Ramos (cell line): ENCODE data around the gene SCN1B.
"Not testable (repeated sequence)": the region's sequence is repeated elsewhere in the genome, so short reads cannot be mapped to it uniquely, and the experiment has no call there.

ENCODE experiments used
- in situ Hi-C: fragments of 300-500 bp; cut with MboI; formaldehyde crosslinking; loops from one replicate; pipeline ENCODE4 v1.14.3; 2022; ENCODE audit warnings: low sequenced_read_pairs; ENCODE audit not compliant: unreplicated experiment

Gene SCN1B

DNA sequence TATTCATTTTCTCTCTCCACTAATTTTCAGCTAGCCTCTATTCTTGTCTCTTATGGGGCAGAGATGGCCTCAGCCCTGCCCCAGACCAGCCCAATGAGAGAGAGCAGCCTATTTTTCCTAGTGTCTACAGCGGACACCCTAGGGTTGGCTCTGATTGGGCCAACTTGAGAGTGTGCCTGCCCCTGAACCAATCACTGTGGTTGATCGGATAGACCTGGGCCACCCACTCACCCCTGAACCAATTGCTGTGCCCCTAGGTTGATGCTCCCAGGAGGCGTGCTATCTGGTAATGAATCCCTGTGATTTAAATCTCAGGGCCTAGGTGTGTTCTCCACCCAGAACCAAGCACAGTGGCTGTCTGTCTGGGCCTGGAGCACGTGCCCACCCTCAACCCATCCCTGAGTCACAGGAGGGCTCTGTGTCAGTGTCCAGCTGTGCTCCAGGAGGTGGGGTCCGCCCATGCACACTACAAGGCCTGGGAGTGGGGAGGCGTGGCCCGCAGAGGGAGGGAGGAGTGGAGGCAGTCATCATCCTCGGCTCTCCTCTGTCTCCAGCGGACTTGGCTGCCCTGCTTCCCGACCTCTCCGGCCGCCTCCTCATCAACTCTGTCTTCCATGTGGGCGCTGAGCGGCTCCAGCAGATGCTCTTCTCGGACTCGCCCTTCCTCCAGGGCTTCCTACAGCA, 14.9 kb upstream of the SCN1B start:
- in situ Hi-C loops = no loop called here

DNA sequence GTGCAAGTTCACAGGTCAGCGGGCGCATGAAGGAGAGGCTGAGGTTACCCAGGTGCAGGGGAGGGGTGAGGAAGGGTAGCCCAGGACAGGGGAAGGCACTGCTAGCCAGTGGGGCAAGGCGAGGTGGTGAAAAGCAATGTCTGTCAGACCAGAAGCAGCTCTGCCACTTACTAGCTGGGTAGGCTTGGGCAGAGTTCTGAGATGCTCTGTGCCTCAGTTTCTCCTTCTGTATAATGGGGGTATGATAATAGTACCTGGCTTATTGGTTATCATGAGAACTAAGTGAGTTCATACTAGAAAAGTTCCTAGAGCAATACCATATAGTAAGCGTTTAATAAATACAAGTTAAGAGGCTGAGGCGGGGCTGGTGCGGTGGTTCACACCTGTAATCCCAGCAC, 14.3 kb upstream of the SCN1B start:
- in situ Hi-C loops = no loop called here

DNA sequence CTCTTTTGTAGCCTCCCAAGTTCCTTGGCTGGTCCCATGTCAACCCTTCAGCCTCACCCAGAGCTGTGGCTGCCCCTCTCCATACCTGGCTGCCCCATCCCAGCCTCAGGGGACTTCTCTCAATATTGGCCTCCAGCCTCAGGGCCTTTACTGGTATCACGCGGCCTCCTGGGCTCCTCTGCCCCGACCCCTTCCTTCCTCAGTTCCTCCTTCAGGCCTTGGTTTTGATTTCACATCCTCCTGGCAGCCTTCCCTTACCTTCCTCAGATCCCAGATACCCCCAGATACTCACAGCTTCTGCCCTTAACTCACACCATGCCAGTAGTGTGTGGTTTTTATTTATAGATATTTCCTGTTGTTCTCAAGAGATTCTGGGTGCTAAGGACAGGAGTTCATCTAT, 12.8 kb upstream of the SCN1B start:
- in situ Hi-C loops = no loop called here

DNA sequence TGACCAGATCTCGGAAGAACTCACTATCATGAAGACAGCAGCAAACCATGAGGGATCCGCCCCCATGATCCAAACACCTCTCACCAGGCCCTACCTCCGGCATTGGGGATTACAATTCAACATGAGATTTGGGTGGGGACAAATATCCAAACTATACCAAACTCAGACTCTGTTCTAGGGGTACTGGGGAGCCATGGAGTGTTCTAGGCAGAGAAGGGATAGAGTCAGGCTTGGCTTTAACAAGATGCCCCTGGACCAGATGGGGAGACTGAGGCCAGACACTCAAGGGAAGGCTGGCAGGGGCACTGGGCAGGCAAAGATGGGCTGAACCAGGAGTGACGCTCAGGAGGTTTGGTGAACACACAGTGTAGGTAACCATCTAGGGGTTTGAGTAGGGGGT, 11.9 kb upstream of the SCN1B start:
- in situ Hi-C loops = no loop called here

DNA sequence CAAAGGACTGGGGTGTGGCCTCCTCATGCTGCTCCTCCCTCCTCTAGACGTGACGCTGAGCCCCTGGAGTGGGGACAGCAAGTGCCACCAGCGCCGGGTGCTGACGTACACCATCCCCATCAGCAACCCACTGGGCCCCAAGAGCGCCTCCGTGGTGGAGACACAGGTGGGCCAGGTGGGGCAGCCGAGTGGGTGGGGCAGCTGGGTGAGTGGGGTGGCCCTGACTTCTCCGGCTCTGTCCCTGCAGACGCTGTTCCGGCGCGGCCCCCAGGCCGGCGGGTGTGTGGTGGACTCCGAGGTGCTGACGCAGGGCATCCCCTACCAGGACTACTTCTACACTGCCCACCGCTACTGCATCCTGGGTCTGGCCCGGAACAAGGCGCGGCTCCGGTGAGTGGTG, 11.1 kb upstream of the SCN1B start:
- in situ Hi-C loops = no loop called here

DNA sequence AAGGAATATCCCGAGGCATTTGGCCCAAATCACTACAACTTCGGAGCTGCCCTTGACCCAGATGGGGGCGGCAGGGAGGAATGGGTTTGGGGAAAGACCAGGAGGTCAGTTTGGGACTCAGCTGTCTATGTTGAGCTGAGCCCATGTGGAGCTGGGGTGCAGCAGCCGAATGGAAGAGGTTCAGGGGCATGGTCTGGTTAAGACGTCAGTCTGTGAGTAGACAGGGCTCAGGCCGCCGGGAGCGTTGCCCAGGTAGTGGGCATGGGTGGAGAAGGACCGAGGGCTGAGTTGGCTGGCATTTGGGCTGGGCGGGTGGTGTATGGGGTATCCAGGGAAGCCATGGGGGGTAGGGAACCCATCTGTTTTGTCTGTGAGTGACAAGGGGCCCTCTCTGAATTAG, 9.3 kb upstream of the SCN1B start:
- in situ Hi-C loops = no loop called here

DNA sequence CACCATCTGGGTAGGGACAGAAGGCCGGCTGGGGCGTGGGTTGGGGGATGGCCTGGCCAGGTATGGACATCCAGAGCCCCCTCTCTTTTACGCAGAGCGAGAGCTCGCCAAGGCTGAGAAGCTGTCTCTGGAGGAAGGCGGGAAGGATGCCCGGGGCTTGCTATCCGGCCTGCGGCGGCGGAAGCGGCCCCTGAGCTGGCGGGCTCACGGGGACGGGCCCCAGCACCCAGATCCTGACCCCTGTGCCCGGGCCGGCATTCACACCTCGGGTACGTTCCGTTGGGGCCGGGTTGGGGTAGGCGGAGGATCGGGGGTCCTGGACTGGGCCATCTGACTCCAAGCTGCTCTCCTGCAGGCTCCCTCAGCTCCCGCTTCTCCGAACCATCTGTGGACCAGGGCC, 8.7 kb upstream of the SCN1B start:
- in situ Hi-C loops = no loop called here

DNA sequence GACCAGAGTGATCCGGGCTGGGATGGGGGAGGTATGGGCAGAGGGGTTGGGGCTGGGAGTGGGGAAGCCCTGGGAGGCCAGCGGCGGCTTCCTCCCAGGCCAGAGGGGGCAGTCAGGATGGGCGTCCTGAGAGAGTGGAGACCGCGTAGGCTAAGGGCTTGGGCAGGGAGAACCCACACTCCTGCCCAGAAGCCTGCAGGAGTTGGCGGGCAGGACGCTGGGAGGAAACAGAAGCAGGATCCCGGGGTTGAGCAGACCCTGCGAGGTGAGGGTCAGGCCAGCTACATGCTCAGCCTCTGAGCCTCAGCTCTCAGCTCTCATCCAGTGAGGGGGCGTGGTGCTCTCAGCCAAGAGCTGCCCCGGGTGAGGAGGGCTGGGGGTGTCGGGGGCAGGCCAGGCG, 7.8 kb upstream of the SCN1B start:
- in situ Hi-C loops = no loop called here

DNA sequence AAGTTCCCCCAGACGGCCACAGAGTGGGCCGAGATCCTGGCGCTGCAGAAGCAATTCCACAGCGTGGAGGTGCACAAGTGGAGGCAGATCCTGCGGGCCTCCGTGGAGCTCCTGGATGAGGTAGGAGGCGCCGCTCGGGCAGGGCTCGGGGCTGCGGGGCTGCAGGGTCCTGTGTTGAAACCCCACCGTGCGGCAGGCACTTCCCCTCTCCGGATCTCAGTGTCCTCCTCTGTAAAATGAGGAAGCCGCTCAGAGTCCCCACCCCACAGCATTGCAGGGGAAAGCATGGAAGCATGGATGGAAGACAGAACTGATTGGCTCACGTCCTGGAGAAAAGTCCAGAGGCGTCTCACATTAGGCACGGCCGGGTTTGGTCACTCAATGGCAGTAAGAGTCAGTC, 6.8 kb upstream of the SCN1B start:
- in situ Hi-C loops = no loop called here

DNA sequence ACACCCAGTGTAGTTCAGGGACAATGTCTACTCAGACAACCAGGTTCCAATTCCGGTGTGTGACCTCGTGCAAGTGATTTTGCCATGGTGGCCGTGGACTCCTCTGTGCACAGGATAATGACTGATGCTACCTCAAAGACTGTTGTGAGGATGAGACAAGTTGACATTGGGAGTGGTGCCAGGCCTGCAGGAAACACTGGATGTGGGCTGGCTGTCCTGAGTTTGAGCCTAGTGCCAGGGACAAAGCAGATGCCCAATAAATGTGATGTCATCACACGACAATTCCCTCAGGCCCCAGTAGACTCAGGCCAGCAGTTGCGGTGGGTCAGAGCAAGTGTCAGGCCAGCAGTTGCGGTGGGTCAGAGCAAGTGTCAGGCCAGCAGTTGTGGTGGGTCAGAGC, 6.2 kb upstream of the SCN1B start:
- in situ Hi-C loops = no loop called here

DNA sequence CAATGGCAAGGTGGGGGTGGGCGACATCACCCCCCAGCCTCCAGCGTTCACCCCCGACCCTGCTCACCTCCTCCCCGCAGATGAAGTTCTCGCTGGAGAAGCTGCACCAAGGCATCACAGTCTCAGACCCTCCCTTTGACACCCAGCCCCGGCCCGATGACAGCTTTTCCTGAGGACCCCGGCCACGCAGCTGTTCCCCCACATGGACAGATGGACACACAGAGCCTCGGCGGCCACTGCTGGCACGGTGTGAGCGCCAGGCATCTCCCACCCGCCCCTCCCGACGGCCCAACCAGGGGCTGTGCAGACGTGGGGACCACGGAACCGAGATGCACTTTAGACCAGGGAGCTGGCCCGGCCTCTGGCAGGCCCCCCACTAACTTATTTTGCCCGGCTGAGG, 4.3 kb upstream of the SCN1B start:
- in situ Hi-C loops = no loop called here

DNA sequence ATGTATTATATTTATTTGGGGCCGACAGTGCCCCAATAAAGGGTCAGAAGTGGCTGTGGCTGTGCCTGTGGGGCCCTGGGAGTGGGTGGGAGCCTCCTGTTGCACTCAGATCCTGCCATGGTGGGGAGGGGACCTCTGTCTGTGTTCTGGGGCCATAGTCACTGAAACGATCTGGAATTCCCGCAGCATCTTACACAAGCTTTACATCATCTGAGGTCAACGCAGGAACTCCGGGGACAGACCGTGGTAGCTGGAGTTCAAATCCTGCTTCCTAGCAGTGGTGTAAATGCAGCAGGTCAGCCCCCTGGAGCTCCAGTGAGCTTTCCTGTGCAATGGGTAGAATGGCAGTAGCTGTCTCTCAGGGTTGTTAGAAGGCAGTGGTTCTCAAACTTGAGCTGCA, 3.9 kb upstream of the SCN1B start:
- in situ Hi-C loops = no loop called here

DNA sequence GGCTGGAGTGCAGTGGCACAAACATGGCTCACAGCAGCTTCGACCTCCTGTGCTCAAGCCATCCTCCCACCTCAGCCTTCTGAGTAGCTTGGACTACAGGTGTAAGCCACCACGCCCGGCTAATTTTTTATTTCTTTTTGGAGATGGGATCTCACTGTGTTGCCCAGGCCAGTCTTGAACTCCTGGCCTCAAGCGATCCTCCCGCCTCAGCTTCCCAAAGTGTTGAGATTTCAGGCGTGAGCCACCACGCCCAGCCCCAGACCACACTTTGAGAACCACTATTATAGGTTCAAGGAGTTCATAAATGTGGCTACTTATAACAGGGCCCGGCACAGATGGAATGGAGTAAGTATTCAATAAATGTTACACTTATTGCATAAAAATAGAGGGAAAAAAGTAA, 3.3 kb upstream of the SCN1B start:
- in situ Hi-C loops = no loop called here

DNA sequence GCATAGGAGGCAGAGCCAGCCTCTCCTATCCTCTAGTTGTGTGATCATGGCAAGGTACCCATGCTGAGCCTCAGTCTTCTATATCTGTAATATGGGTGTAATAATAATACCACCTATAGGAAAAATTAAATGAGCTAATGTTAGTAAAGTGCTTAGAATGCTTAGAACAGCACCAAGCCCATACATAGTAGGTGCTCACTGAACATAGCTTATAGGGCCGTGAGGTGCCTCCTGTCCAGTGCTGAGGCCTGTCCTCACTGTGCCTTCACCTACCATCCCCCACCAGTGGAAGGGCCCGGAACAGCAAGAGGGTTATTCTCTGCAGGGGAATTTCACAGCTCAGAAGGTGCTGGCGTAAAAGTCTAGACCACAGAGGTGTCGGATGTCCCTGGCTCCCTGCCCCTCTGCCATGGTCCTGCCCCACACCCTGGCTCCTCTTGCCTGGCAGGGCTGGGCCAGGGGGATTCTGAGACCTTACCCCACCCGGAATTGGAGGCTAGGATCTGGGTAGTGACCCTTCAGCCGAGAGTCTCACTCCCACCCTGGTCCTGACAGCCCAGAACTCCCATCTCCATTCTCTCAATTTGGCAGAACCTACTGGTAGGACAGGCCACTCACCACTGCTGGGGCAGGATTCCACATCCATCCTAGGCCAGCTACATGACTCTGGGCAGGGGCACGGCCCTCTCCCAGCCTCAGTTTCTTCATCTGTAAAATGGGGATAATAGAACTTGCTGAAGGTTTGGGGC, 2.2 kb upstream of the SCN1B start:
- in situ Hi-C loops = no loop called here

DNA sequence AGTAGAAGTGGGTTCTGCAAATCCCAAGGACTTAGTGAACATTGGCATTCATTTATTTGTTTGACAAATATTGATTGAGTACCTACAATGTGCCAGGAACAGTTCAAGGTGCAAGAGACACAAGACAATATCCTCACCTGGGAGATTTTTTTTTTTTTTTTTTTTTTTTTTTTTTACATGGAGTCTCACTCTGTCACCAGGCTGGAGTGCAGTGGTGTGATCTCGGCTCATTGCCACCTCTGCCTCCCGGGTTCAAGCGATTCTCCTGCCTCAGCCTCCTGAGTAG, 1.7 kb upstream of the SCN1B start:
- in situ Hi-C loops = not testable (repeated sequence)

DNA sequence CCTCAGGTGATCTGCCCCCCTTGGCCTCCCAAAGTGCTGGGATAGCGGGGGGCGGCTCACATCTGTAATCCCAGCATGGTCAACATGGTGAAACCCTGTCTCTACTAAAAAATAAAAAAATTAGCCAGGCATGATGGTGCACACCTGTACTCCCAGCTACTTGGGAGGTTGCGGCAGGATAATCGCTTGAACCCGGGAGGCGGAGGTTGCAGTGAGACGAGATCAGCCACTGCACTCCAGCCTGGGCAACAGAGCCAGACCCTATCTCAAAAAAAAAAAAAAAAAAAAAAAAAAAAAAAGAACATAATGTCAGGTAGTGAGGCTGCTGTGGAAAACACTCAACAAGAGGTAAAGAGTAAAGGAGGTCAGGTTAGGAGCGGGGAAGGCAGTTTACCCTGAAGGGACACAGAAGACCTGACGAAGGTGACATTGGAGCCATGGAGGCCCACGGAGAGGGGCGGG, 964 bp upstream of the SCN1B start:
- in situ Hi-C loops = not testable (repeated sequence)

DNA sequence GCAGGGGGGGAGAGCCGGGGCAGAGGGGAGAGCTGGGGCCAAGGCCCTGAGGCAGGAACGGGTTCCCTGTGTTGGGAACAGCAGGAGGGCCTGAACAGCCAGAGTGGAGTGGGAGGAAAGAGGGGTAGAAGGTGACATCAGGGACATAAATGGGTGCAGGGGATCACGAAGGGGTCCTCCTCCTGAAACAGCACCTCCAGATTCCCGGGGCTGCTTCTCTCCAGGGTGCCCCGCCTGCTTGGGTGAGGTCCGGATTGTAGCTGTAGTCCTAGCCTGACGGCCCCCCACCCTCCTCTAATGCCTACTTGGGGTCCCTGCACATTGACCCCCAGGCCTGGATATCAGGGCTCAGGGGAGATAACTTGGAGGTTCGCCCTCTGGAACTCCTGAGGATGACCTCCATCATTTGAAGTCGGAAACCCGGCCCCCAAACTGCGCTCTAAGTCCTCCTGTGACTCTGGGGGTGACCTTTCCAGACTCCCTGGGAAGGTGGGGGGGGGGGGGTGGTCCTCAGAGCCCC, 473 bp upstream of the SCN1B start:
- in situ Hi-C loops = no loop called here

DNA sequence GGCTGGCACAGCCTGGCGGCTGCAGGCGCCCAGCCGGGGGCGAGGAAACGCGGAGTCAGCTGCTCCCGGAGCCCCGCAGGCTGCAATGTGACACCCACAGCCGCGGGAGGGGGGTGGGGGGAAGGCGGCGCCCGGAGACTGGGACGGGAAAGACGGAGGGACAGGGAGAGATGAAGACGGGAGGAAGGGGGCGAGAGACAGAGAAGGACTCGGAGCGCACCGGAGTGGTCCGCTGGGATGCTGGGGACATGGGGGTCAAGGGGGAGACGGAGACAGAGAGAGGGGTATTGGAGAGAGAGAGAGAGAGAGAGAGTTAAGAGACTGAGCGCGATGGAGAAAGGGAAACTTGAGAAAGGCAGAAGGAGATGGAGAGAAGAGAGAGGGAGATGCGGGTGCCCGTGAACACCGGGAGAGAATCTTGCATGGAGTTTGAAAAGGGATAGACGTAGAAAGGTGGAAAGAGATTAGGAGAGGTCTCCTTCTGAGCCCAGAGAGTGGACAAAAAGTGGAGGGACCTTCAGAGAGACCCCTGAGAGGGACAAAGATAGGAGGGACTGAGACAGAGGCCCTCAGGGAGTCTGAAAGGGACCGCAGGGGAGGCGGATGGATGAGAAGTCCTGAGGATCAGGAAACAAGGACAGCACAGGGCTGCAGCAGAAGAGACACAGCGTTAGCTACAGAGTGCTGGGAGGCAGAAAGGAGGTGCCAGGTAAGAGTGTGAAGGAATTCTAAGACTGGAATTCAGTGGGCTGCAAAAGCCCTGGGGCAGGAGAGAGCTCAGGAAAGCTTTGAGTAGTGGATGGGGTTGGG, 1.0 kb downstream of the SCN1B start:
- in situ Hi-C loops = no loop called here

DNA sequence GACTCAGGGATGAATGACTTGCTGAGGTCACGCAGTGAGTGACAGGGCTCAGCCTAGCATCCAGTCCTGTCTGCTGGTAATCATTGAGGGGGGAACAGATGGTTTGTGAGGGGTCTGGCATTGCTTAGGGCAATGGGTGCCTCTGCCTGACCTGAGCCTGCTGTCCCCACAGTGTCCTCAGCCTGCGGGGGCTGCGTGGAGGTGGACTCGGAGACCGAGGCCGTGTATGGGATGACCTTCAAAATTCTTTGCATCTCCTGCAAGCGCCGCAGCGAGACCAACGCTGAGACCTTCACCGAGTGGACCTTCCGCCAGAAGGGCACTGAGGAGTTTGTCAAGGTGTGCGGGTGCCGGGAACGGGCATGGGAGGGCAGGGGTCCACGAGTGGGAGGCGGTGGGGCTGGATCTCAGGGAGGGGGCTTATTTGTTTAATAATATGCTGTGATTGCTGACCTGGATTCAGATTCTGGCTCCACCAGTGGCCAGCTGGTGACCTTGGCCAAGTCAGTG, 2.1 kb downstream of the SCN1B start:
- in situ Hi-C loops = no loop called here

DNA sequence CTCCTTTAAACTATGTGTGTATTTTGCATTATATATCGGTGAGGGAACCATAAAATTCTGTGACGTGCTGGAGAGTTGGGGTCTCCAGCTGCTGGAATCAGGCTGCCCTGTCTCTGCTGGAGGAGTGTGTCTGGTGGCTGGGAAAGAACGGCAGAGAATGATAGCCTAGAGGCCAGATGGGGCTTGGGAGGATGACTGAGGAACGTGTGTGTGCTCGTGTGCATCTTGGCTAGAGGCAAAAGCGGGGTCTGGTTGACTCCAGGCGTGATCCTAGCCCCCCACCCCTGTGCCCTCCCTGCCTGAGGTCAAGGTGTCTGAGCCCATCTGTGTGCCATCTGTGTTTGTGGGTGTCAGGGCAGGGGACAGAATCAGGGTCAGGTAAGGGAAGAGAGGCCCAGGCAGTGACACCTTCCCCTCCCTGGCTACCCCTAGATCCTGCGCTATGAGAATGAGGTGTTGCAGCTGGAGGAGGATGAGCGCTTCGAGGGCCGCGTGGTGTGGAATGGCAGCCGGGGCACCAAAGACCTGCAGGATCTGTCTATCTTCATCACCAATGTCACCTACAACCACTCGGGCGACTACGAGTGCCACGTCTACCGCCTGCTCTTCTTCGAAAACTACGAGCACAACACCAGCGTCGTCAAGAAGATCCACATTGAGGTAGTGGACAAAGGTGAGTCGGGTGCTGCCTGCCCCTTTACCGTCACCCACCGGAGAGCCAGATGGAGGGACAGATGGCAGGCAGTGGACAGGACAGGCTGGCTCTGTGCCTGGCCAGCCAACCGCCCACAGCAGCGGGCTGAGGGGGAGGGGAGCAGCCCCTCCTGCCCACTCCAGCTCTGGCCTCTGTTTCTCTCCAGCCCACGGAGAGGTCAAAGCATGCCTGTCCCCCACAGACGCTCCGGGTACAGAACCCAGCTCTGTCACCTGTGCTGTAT, 3.1 kb downstream of the SCN1B start:
- in situ Hi-C loops = no loop called here
